Activated CD4-positive, alpha-beta T cell treated with anti-CD3 and anti-CD28 coated beads, Interleukin-2, amount 50 U/mL, for 24 hours (primary cell): ENCODE data around the gene GRAMD2A.

Experiments
- DNase-seq, 2 donors: peaks; one replicate each; pipeline ENCODE4 v3.0.0-alpha.2; 2020; ENCODE audit warnings: low read depth in 1 of 2, low spot score in 1 of 2

Gene GRAMD2A

GRCh38 chr15:72168808-72169190 lies 28.8 kb downstream of the GRAMD2A start:
- no peak for DNase-seq

- no peak for DNase-seq
Measured at GRCh38 chr15:72168131-72168807, 29.3 kb downstream of the GRAMD2A start.

- DNase-seq = no peak
Measured at GRCh38 chr15:72167445-72167844, 30.1 kb downstream of the GRAMD2A start.

- no peak for DNase-seq
Measured at GRCh38 chr15:72166716-72167417, 30.7 kb downstream of the GRAMD2A start.

GRCh38 chr15:72163719-72164118 lies 33.9 kb downstream of the GRAMD2A start:
- DNase-seq = no peak

- no peak for DNase-seq
Measured at GRCh38 chr15:72162569-72162968, 35.0 kb downstream of the GRAMD2A start.

- DNase-seq = no peak
Measured at GRCh38 chr15:72161361-72162132, 36.0 kb downstream of the GRAMD2A start.

- no peak for DNase-seq
Measured at GRCh38 chr15:72160696-72161245, 36.8 kb downstream of the GRAMD2A start.

- no peak for DNase-seq
Measured at GRCh38 chr15:72156928-72157327, 40.7 kb downstream of the GRAMD2A start.

- DNase-seq = peak; percentile 72 to 77
Measured at GRCh38 chr15:72155635-72156616, 41.7 kb downstream of the GRAMD2A start.

GRCh38 chr15:72155003-72155621 lies 42.5 kb downstream of the GRAMD2A start:
- no peak for DNase-seq

- DNase-seq = no peak
Measured at GRCh38 chr15:72154316-72154715, 43.3 kb downstream of the GRAMD2A start.

- DNase-seq = no peak
Measured at GRCh38 chr15:72153269-72154000, 44.2 kb downstream of the GRAMD2A start.

GRCh38 chr15:72147418-72147817 lies 50.2 kb downstream of the GRAMD2A start:
- no peak for DNase-seq

GRCh38 chr15:72146934-72147333 lies 50.7 kb downstream of the GRAMD2A start:
- DNase-seq = no peak

- no peak for DNase-seq
Measured at GRCh38 chr15:72146221-72146620, 51.4 kb downstream of the GRAMD2A start.

- no peak for DNase-seq
Measured at GRCh38 chr15:72141171-72142084, 56.2 kb downstream of the GRAMD2A start.

- no peak for DNase-seq
Measured at GRCh38 chr15:72140088-72140487, 57.5 kb downstream of the GRAMD2A start.
